Neural progenitor cell (in vitro differentiated cells): ENCODE data around the gene SS18L1.

Source experiments
- EZH2phosphoT487 ChIP-seq: fragments of 200-600 bp; sonication (generic); IDR thresholded peaks from 2 replicates; pipeline ENCODE4 v1.6.1; 2017; ENCODE audit warnings: antibody characterized with exemption
- TF ChIP-seq, protein P1 (sequence below): fragments of 200-600 bp; sonication (generic); IDR thresholded peaks from 2 replicates; pipeline ENCODE4 v1.5.1; 2017; ENCODE audit warnings: antibody characterized with exemption, mild to moderate bottlenecking

DNA sequence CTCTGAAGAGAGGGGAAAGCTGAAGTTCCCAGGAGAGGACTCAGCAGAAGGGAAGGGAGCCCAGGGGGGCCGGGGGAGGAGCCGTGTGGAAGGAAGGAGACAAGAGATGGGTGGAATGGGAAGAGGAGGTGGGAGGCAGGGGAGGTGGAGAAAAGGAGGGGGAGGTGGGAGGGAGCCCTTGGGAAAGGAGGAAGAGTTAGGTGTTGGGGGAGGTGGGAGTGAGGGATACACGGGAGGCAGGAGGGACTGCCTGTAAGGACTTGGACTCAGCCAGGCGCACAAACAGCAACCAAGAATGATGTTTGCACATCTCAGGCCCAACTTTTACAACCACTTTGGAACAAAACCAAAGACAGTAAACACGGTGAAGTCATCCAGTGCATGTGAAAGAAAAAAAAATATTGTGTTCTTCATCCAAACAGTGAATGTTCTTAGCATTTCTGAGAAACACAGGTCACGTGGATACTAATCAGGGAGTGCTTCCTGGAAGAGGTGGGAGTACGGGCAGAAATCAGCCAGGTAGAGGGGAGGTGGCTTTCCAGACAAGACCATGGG, 38.7 kb upstream of the SS18L1 start:
- TF ChIP-seq, protein P1, sequence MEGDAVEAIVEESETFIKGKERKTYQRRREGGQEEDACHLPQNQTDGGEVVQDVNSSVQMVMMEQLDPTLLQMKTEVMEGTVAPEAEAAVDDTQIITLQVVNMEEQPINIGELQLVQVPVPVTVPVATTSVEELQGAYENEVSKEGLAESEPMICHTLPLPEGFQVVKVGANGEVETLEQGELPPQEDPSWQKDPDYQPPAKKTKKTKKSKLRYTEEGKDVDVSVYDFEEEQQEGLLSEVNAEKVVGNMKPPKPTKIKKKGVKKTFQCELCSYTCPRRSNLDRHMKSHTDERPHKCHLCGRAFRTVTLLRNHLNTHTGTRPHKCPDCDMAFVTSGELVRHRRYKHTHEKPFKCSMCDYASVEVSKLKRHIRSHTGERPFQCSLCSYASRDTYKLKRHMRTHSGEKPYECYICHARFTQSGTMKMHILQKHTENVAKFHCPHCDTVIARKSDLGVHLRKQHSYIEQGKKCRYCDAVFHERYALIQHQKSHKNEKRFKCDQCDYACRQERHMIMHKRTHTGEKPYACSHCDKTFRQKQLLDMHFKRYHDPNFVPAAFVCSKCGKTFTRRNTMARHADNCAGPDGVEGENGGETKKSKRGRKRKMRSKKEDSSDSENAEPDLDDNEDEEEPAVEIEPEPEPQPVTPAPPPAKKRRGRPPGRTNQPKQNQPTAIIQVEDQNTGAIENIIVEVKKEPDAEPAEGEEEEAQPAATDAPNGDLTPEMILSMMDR, result no peak
- no peak for TF ChIP-seq EZH2phosphoT487
